ENCODE measurements around the gene ZNF555. TPM values are rescaled to one million over a fixed set of nuclear protein-coding genes. Genes with fewer than 3 reads are reported as not detected.

Gene ZNF555
- total and polyA plus RNA-seq, 2 of the 13 experiments (the other 11 are each of a cell fraction or from before 2014, with no cell fraction given): 5.0 to 8.0 TPM

GRCh38 chr19:2819540-2820111, 21.6 kb upstream of the ZNF555 start, which contains the start of gene ZNF554 (continued):
- TF ChIP-seq ATF6 (CRISPR knock-in tag; conservative IDR thresholded peaks at IDR 0.05) (no peak), ZMYM2 (CRISPR knock-in tag; IDR thresholded peaks at IDR 0.05) (0 out of 2 replicates have a peak, but pooled peaks have one; percentile 56), ATF7-NPFF (CRISPR knock-in tag; IDR thresholded peaks at IDR 0.05; ENCODE audit: low read depth) (no peak; the same call in 1 of the 2 replicates), HNF4G (IDR thresholded peaks at IDR 0.05; ENCODE audit: borderline replicate concordance, low read depth, low read length) (peak; percentile 30; the same call in 1 of the 2 replicates), HNF4G (CRISPR knock-in tag; IDR thresholded peaks at IDR 0.05; ENCODE audit: borderline replicate concordance, low read depth) (peak; percentile 46; the same call in 1 of the 2 replicates), ZNF33A (CRISPR knock-in tag; IDR thresholded peaks at IDR 0.05; ENCODE audit: borderline replicate concordance) (no peak), STAG1 (CRISPR knock-in tag; IDR thresholded peaks at IDR 0.05) (peak; percentile 80), NKX3-1 (CRISPR knock-in tag; IDR thresholded peaks at IDR 0.05) (no peak), AKAP8 (CRISPR knock-in tag; IDR thresholded peaks at IDR 0.05) (no peak), NPAS2 (CRISPR knock-in tag; IDR thresholded peaks at IDR 0.05; ENCODE audit: borderline replicate concordance) (no peak), AFF4 (CRISPR knock-in tag; IDR thresholded peaks at IDR 0.05) (no peak)
- TF ChIP-seq, protein P1, sequence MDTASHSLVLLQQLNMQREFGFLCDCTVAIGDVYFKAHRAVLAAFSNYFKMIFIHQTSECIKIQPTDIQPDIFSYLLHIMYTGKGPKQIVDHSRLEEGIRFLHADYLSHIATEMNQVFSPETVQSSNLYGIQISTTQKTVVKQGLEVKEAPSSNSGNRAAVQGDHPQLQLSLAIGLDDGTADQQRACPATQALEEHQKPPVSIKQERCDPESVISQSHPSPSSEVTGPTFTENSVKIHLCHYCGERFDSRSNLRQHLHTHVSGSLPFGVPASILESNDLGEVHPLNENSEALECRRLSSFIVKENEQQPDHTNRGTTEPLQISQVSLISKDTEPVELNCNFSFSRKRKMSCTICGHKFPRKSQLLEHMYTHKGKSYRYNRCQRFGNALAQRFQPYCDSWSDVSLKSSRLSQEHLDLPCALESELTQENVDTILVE (CRISPR knock-in tag; IDR thresholded peaks at IDR 0.05): peak; percentile 78; the same call in 1 of the 2 replicates
- TF ChIP-seq, protein P2, sequence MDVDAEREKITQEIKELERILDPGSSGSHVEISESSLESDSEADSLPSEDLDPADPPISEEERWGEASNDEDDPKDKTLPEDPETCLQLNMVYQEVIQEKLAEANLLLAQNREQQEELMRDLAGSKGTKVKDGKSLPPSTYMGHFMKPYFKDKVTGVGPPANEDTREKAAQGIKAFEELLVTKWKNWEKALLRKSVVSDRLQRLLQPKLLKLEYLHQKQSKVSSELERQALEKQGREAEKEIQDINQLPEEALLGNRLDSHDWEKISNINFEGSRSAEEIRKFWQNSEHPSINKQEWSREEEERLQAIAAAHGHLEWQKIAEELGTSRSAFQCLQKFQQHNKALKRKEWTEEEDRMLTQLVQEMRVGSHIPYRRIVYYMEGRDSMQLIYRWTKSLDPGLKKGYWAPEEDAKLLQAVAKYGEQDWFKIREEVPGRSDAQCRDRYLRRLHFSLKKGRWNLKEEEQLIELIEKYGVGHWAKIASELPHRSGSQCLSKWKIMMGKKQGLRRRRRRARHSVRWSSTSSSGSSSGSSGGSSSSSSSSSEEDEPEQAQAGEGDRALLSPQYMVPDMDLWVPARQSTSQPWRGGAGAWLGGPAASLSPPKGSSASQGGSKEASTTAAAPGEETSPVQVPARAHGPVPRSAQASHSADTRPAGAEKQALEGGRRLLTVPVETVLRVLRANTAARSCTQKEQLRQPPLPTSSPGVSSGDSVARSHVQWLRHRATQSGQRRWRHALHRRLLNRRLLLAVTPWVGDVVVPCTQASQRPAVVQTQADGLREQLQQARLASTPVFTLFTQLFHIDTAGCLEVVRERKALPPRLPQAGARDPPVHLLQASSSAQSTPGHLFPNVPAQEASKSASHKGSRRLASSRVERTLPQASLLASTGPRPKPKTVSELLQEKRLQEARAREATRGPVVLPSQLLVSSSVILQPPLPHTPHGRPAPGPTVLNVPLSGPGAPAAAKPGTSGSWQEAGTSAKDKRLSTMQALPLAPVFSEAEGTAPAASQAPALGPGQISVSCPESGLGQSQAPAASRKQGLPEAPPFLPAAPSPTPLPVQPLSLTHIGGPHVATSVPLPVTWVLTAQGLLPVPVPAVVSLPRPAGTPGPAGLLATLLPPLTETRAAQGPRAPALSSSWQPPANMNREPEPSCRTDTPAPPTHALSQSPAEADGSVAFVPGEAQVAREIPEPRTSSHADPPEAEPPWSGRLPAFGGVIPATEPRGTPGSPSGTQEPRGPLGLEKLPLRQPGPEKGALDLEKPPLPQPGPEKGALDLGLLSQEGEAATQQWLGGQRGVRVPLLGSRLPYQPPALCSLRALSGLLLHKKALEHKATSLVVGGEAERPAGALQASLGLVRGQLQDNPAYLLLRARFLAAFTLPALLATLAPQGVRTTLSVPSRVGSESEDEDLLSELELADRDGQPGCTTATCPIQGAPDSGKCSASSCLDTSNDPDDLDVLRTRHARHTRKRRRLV (CRISPR knock-in tag; IDR thresholded peaks at IDR 0.05): no peak
